ENCODE measurements around the gene DENND5B. TPM values are rescaled to one million over a fixed set of nuclear protein-coding genes. Genes with fewer than 3 reads are reported as not detected.
"Not testable (repeated sequence)": the region's sequence is repeated elsewhere in the genome, so short reads cannot be mapped to it uniquely, and the experiment has no call there.

The DENND5B gene
- total RNA-seq, 1 donor from 2014 or later: 6.1 TPM

DNA sequence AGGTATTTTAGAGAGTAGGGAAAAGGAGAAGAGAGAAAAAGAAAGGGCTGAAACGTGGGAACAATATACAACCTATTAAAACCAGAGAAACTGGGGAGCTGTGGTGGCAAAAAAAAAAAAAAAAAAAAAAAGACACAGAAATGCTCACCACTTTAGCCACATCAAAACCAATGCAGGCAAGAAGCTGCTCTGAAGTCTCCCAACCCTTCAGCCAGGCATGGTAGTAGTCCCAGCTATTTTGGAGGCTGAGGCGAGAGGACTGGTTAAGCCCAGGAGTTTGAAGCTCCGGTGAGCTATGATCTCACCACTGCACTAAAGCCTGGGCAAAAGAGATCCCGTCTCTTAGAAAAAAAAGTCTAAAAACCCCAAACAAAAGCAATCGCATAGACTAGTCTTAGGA is 33.2 kb downstream of the DENND5B start:
- DNase-seq (ENCODE audit: low spot score): no peak

DNA sequence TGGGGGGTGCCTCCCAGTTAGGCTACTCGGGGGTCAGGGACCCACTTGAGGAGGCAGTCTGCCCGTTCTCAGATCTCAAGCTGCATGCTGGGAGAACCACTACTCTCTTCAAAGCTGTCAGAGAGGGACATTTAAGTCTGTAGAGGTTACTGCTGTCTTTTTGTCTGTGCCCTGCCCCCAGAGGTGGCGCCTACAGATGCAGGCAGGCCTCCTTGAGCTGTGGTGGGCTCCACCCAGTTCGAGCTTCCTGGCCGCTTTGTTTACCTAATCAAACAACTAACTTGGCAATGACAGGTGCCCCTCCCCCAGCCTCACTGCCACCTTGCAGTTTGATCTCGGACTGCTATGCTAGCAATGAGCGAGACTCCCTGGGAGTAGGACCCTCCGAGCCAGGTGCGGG is 35.5 kb downstream of the DENND5B start:
- not testable (repeated sequence) for DNase-seq (ENCODE audit: low spot score)

DNA sequence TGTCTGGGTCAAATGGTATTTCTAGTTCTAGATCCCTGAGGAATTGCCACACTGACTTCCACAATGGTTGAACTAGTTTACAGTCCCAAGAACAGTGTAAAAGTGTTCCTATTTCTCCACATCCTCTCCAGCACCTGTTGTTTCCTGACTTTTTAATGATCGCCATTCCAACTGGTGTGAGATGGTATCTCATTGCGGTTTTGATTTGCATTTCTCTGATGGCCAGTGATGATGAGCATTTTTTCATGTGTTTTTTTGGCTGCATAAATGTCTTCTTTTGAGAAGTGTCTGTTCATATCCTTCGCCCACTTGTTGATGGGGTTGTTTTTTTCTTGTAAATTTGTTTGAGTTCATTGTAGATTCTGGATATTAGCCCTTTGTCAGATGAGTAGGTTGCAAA is 40.3 kb downstream of the DENND5B start:
- not testable (repeated sequence) for DNase-seq (ENCODE audit: low spot score)

DNA sequence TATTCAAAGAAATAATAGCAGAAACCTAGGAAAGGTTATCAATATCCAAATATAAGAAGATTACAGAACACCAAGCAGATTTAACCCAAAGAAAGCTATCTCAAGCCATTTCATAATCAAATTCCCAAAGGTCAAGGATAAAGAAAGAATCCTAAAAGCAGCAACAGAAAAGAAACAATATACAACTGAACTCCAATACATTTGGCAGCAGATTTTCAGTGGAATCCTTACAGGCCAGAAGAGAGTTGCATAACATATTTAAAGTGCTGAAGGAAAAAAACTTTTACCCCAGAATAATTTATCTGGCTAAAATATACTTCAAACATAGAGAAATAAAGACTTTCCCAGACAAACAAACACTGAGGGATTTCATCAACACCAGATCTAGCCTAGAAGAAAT is 54.3 kb downstream of the DENND5B start:
- DNase-seq (ENCODE audit: low spot score): no peak

DNA sequence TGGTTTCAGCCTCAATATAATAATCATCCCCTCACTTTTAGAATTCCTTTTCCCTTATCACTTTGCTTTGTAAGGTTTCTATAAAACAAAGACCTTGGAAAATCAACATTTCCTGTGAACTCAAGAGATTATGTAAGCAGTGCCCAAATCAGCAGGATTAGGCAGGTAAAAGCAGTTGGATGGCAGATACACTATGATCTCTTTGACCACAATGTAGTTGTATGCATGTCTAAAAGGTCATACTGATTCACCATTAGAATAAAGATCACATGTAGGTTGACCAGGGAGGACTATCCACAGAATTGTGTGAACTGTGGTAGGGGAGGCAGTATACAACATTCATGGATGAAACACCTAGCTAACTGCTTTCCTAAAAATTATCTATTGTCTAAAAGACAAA is 57.5 kb downstream of the DENND5B start:
- DNase-seq (ENCODE audit: low spot score): no peak

DNA sequence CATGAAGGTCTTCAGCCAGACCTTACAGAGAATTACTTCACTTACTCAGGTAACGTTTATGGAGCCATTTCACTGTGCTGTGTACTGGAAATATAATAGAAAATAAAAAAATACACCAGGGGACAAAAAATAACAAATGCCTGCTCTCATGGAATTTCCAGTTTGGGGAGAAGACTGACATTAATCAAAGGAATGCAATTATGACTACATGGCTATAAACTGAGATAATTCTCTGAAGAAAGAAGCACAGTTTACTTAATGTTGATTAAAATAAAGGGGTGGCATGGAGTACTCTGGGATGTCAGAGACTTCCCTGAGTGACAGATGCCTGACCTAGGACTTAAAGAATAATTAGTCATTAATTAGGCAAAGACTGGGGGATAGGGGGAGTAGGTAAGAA is 59.0 kb downstream of the DENND5B start:
- DNase-seq (ENCODE audit: low spot score): no peak

DNA sequence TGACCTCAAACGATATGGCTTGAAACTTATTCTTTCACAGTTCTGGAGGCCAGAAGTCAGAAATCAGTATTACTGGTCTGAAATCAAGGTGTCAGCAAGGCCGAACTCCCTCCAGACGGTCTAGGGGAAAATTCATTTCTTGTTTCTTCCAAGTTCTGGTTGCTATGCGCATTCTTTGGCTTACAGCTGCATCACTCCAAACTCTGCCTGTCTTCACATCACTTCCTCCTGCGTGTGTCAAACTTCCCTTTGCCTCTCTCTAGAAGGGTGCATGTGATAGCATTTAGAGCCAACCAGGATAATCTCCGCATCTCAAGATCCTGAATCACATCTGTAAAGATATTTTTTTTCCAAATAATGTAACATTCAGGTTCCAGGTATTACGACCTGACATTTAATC is 62.8 kb downstream of the DENND5B start:
- no peak for DNase-seq (ENCODE audit: low spot score)

DNA sequence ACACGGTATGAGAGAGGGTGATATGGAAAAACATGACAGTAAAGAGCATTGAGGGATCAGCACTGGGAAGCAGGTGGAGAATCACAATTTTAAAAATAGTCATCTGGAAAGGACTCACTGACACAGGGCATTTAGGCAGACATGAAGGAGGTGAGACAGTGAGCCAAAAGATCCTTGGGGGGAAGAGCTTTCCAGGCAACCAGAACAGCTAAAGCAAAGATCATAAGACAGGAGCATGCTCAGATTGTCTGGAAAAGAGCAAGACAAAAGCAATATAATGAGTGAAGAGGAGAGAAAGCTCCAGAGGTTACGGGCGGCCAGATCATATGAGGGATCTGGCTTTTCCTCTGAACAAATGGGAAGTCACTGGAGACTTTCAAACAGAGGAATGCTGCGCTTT is 63.9 kb downstream of the DENND5B start:
- no peak for DNase-seq (ENCODE audit: low spot score)

DNA sequence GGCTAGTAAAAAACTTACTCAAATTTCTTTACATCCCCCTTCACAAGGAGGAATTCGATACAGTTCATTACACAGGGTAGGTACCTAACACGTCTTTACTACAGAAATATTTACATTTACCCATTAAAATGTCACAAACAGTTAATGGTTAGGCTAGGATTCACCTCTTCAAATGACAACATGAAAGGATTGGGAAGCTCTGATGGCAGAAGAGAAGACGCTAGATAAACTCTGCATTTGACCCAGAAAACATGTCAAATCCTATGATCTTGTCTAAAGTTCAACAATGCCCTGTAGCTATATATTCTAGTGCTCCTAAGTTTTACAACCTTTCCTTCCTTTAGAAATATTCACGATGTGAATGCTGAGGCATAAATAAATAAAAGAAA is 64.8 kb downstream of the DENND5B start:
- DNase-seq (ENCODE audit: low spot score): no peak

DNA sequence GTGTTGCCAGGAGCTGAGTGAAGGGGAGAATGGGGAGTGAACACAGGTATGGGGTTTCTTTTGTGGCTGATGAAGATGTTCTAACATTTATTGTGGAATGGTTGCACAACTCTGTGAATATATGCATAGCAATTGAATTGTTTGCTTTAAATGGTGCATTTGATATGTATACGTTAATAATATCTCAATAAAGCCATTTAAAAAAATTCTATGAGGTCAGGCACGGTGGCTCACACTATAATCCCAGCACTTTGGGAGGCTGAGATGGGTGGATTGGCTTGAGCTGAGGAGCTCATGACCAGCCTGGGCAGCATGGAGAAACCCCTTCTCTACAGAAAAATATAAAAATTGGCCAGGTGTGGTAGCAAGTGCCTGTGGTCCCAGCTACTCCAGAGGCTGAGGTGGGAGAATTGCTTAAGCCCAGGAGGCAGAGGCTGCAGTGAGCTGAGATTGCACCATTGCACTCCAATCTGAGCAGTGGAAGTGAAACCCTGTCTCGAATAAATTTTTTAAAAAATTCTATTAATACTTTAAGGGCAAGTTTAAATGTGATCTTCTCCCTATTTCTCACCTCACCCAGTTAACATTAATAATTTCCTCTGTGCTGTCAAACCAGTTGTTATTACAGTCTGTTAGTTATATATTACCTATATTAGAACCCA is 65.3 kb downstream of the DENND5B start:
- no peak for DNase-seq (ENCODE audit: low spot score)

DNA sequence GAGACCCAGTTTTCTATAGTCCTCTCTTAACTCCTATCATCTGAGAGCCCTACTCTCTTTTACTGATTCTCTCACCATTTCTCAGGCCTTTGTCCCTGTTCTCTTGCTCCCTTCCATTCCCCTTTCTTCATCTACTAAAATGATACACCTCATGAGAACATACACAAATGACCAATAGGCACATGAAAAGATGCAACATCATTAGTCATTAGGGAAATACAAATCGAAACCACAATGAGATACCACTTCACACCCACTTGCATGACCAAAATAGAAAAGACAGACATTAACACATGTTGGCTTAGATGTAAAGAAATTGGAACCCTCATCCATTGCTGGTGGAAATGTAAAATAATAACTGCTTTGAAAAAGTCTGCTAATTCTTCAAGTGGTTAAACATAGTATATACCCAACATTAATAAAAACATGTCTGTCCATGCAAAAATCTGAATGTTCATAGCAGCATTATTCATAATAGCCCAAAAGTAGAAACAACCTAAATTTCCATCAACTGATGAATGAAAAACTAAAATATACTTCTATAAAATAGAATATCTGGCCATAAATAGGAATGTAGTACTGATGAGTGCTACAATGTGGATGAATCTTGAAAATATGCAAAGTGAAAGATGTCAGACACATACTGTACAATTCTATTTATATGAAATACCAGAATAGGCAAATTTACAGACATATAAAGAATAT is 66.0 kb downstream of the DENND5B start:
- DNase-seq (ENCODE audit: low spot score): no peak

DNA sequence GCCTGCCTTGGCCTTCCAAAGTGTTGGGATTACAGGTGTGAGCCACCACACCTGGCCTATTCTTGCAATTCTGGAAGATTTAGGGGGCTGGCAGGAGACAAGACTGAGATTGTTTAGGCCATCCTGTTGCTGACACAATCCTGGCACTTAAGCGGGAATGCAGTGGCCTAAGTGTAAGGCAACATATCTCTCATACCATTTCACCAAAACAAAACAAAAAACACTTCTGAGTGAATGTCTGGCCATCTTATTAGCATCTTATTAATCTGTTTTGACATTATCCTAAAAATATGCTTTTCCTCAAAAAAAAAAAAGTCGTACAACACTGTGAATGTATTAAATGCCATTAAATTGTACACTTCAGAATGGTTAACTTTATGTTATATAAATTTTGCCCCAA is 67.6 kb downstream of the DENND5B start:
- no peak for DNase-seq (ENCODE audit: low spot score)

DNA sequence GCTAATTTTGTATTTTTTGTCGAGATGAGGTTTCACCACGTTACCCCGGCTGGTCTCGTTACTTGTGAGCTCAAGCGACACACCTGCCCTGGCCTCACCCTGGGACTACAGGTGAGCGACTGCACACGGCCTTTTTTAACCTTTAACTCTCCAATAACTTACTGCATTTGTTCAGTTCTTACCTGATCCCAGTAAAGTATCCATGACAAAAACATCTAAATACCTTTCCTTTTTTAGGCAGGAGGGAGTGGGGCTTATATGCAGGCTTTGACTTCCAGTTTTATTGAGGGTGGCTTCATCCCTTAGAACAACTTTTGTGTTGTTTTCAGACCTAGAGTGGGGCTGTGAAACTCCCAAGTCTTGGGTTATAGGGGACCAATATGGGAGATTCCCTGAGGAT is 68.3 kb downstream of the DENND5B start:
- DNase-seq (ENCODE audit: low spot score): no peak

DNA sequence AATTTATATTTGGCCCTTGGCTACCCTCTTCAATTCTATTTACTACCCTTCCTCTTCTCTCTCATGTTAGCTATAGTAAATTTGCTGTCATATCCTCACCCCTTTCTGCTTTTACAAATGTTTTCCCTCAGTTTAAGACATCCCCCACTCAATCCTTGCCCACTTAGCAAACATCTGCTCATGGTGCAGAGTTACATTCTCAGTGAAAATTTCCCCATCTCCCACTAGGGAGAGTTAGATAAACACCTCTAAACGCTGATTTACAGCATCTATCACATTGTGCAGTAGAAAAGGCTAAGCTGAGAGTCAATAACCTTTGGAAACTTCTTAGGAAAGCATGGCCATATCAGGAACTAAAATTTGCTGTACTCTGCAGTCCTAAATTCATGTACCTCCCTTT is 69.0 kb downstream of the DENND5B start:
- no peak for DNase-seq (ENCODE audit: low spot score)

DNA sequence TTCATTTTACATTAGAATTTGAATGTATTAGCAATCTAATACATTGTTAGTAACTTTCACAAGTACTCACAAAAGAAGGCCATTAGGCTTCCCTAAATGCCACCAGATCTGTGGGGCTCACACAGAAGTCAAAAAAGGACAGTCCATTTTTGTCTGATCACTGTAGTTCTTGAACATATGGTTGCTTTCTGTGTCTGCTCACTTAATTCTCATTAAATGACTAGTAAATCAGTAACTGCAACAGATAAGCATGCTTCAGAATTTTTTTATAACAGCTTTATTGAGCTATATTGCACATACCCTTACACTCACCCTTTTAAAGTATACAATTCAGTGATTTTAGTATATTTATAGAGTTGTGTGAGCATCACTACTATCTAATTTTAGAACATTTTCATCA is 71.4 kb downstream of the DENND5B start:
- no peak for DNase-seq (ENCODE audit: low spot score)

DNA sequence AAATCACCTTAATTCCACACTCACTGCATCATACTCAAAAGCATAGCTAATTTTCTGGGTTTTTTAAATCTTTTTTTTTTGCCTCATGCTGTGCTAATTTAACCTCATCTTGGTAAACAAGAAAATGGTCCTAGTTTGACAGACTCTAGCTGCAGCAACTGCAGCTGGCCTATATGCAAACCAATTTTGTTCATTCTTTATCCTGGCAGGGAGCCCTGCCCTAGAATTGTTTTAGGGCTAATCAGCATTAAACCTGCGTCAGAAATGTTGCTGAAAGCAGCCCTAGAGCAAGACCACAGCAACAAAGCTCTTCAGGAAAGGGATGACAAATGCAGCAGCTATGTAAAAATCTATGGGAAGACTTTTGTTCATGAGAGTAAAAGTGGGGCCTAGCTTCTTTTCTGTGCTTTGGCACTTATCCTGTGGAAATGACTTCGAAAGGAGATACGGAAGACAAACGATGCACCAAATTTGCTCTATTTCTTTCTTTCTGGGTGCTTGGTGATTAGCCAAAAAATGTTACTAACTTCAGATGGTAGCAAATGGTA is 72.2 kb downstream of the DENND5B start:
- no peak for DNase-seq (ENCODE audit: low spot score)

DNA sequence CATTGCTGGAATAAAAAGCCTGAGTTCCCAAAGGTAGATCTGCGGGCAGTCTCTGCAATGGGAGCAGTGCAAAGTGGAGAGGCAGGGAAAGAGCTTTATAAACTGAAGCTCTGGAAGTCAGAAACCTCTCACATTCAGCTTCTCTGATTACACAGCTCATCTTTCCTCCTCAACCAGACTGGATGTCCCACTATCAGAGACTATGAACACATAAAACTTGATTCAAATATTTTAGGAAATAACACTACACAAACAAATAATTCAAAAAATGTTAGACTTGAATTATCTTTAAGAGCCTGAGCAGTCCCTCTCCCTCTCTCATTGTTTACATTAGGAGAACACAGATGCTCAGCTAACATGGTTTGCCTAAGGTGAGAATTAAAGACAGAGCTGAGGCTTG is 72.9 kb downstream of the DENND5B start:
- no peak for DNase-seq (ENCODE audit: low spot score)

DNA sequence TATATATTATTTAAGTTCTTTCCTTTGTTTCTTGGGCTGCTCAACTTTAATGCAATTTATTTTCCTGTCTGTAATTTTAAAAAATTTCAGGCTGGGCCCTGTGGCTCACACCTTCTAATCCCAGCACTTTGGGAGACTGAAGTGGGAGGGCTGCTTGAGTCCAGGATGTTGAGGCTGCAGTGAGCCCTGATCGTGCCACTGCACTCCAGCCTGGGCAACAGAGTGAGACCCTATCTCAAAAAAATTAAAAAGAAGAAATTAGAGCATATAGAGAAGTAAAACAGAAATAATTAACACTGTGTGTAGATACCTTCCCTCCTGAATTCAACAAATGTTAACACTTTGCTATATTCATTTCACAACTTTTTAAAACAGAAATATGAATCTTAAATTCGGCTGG is 74.2 kb downstream of the DENND5B start:
- DNase-seq (ENCODE audit: low spot score): no peak

DNA sequence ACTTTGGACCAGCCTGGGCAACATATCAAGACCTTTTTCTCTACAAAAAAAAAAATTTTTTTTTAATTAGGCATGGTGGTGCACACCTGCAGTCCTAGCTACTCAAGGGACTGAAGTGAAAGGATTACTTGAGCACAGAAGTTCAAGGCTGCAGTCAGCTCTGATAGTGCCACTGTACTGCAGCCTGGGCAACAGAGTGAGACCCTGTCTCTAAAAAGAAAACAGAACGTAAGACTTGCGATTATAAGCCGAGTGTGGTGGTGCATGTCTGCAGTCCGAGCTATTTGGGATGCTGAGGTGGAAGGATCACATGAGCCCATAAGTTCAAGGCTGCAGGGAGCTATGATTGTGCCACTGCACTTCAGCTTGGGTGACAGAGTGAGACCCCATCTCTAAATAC is 76.0 kb downstream of the DENND5B start:
- no peak for DNase-seq (ENCODE audit: low spot score)

DNA sequence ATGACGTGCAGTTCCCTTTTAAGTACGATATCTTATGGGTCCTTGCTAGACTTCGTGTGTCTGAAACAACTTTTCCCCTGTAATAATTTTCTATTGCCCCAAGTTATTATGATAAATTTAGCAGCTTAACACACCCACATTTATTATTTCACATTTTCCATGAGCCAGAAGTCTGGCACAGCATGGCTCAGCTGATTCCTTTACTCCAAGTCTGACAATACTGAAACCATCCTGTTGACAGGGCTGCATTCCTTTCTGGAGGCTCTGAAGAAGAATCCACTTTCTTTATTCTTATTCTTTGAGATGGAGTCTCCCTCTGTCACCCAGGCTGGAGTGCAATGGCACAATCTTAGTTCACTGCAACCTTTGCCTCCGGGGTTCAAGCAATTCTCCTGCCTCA is 80.9 kb downstream of the DENND5B start:
- DNase-seq (ENCODE audit: low spot score): no peak

DNA sequence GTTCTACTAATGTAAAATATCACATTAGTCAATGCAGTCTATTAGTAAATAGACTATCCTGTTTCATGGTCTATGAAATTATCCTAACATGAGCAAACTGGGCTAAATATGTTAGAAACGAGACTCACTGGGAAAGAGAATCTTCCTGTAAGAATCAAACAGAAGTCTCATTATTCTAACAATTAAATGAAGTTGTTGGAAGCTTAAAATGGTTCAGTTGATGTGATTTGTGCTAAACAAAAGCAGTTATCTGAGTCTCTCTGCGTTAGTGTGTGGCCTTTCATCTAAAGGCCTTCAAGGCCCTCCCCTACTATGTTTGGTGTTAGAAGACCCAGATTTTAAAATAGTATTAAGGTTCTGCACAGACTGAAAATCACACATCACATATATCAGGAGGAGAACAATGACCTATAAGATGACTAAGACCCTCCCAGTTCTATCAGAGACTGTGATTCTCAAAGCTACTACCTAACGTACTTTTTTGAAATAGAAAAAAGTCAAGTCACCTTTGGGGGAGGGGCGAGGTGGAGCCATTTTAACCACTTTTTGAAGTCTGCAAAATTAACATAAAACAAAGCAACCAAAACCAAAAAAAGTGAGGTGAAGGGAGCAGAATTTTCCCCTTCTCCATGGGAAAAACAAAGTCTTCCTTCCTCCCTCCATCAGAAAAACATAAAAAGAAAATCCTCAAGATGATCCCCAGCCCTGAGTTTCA is 82.3 kb downstream of the DENND5B start:
- DNase-seq (ENCODE audit: low spot score): no peak

DNA sequence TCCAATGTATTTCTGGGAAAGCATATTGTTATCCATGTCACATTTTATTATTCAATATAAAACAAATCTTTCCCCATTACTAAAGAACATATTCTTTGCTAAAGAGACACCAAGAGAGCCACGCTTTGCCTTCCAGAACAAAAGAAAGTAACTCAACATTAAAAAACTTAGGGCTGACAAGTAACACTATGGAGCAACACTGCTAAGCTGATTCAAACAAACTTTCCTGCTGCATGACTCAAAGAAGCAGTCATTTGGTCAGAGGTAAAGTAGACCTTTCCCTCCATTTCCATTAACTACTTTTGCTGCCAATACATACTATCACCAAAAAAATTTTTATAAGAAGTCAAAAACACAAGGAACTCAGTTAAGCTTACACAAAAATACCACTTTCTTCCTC is 83.0 kb downstream of the DENND5B start:
- no peak for DNase-seq (ENCODE audit: low spot score)
